Ureter (tissue), 1 donor: ENCODE results near the gene HTR2B. TPM values are rescaled to one million over a fixed set of nuclear protein-coding genes. Genes with fewer than 3 reads are reported as not detected.
"Not testable (repeated sequence)": the region's sequence is repeated elsewhere in the genome, so short reads cannot be mapped to it uniquely, and the experiment has no call there.

ENCODE experiments used
- DNase-seq: peaks from one replicate; pipeline ENCODE4 v3.0.0-alpha.2; 2020; ENCODE audit warnings: low spot score
- total RNA-seq: library from RNA; stranded (reverse); gene quantifications from one replicate; pipeline ENCODE4 v1.2.4, GENCODE V29; 2023
- donor health status: DM: yes; HTN: yes; CAD: no.

HTR2B gene
- total RNA-seq, 1 donor from 2014 or later: 0.44 TPM

DNA sequence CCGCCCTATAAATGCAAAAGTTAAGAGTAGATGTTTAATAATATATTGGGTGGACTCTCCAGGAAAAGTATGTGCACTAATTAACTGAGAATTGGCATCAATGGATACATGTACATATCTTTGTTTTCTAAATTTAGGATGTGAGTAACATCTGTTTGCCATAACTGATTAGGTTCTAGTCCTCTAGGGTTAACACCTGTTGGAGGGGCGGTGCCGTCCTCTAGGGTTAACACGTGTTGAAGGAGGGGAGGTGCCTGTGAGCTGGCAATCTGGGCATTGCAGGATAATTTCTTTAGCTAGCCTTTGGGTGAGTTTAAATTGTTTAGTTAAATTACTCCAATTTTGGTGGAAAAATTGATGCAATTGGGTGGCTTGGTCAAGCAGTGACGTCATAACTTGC, 30.9 kb downstream of the HTR2B start:
- no peak for DNase-seq

DNA sequence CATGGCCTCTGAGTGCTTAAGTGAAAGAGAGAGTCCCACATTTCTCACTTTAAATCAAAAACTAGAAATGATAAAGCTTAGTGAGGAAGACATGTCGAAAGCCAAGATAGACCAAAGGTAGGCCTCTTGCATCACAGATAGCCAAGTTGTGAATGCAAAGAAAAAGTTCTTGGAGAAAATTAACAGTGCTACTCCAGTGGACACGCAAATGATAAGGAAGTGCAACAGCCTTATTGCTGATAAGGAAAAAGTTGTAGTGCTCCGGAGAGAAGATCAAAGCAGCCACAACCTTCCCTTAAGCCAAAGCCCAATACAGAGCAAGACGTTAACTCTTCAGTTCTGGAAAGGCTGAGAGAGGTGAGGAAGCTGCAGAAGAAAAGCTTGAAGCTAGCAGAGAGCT, 36.1 kb downstream of the HTR2B start:
- no peak for DNase-seq

DNA sequence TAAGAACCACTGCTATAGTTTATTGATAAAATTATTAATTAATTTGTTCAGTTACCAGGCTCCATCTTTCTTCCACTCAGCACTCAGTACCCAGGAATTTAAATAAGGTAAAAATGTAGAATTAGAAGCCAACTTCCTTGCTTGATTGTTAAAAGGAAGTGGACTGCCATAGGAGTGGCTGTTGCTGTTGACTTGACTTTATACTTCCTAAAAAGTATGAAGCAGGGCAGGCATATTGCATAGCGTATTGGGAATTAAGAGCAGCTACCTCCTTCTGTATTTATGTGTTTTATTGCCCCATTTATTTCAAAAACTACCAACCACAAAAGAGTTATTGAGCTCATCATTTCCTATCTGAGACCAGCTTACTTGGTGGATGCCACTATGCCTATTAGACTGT, 40.3 kb downstream of the HTR2B start:
- no peak for DNase-seq

DNA sequence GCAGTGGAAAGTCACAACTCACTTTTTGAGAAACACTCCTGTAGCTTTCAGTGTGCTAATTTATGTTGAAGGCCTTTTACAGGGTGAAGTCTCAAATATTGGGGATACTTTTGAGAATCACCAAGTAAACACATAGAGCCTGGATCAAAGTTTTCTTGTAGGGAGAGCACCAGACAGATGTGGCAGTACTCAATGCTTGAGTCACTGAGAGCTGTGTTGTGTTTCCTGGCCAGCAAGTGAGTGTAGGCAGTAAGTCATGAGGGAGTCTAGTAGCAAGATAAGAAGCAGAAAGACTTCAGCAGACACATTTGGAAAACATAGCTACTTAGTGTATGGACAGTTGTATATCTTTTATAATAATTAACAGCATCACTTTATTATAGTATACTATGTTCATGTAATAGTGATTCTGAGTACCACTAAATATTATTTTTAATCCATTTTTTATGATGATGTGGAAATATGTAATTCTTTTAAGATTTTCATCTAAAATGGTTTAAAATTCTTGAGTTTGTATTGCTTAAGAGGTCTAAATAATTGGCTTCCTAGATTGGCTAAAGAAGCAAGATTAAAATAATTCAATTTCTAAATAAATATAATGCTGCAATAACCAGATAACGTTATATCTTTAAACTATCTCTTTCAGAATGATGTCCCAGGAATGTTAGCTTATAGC, 55.3 kb downstream of the HTR2B start:
- DNase-seq: no peak

DNA sequence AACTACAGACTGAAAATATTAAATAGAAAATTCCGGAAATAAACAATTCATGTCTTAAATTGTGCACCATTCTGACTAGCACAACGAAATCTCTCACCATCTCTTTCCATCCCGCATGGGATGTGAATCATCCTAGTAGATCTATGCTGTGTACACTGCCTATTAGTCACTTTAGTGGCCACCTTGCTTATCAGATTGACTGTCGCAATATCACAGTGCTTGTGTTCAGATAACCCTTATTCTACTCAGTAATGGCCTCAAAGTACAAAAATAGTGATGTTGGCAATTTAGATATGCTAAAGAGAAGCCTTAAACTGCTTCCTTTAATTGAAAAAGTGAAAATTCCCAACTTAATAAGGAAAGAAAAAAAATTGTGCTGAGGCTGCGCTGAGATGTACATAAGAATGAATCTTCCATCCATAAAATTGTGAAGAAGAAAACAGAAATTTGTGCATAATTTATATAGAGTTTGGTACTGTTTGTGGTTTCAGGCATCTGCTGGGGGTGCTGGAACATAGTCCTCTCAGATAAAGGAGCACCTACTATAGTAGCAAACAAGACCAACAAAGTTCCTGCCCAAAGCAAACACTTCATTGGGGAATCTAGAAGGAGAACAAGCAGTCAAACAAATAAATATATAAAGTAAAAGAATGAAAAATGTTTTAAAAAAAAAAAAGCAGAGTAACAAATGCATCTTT, 56.2 kb downstream of the HTR2B start:
- no peak for DNase-seq

DNA sequence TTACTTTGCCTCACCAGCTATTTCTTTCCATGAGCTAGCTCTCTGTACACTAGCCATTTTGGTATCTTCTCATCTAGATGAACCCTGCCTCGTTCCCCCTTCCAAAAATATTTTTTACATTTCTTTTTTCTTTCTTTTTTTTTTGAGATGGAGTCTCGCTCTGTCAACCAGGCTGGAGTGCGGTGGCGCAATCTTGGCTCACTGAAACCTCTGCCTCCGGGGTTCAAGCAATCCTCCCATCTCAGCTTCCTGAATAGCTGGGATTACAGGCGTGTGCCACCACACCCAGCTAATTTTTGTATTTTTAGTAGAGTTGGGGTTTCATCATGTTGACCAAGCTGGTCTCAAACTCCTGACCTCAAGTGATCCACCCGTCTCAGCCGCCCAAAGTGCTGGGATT, 57.3 kb downstream of the HTR2B start:
- DNase-seq: not testable (repeated sequence)

DNA sequence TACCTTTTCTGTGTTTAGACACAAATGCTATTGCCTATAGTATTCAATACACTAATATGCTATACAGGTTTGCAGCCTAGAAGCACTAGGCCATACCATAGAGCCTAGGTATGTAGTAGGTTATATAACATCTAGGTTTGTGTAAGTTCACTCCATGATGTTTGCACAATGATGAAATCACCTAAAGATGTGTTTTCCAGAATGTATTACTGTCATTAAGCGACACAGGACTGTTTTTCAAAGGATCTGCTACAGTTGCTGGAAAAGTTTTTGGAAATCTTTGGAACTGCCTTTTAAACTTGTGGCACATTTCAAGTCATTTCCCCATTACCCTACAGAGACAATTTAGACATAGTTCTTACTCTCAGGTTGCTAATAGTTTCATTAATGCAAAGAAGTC, 58.9 kb downstream of the HTR2B start:
- no peak for DNase-seq

DNA sequence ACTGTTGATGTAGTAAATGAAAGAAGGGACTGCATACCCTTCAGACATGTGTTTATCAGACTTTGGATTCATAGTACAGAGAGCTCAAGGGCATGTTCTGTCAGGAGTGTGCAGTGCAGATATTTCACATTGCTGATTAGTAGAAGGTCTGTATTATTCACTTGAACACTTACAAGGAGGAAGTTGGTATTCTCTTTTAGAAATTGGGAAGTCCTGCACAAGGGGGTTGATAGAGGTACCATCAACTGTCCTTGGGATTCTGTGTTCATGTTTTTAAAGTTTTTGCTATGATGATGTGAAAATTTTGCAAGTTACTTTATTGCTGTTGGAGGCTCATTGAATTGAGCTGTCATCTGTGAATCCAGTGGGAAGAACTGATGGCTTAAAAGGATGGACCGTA, 61.5 kb downstream of the HTR2B start:
- no peak for DNase-seq

DNA sequence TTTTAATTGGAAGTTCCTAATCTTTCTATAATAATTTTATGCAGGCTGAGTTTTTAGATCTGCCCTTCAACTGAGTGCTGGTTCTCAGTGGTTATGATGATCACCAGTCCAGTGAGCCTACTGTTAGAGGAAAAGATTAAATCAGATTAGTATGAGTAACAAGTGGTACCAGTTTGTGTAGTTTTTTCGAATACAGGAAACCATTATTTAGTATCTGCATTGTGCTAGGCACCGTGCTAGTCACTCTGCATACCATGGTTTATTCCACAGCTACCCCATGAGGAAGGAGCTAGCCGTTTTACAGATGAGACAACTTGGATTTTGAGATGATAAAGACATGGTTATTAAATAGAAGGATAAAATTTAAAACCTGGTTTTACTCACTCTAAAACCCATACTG, 62.1 kb downstream of the HTR2B start:
- DNase-seq: no peak

DNA sequence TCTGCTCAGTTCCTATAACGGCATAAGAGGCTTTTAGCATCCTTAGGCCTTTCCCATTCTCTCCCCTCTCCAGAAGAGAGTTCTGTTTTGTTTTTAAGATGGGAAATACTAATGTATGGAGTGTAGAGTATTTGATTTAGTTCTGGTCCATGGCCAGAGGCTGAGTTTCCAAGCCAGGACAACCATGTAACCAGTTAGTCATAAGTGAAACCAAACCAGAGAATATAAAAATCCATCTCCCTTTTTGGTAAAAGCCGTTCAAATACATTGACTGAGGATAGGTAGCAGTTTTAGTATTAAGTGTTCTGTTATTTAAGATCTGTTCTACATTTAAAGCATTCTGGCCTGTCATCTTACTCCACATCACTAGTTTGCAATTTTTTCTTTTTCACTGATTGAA, 65.1 kb downstream of the HTR2B start:
- DNase-seq: no peak

DNA sequence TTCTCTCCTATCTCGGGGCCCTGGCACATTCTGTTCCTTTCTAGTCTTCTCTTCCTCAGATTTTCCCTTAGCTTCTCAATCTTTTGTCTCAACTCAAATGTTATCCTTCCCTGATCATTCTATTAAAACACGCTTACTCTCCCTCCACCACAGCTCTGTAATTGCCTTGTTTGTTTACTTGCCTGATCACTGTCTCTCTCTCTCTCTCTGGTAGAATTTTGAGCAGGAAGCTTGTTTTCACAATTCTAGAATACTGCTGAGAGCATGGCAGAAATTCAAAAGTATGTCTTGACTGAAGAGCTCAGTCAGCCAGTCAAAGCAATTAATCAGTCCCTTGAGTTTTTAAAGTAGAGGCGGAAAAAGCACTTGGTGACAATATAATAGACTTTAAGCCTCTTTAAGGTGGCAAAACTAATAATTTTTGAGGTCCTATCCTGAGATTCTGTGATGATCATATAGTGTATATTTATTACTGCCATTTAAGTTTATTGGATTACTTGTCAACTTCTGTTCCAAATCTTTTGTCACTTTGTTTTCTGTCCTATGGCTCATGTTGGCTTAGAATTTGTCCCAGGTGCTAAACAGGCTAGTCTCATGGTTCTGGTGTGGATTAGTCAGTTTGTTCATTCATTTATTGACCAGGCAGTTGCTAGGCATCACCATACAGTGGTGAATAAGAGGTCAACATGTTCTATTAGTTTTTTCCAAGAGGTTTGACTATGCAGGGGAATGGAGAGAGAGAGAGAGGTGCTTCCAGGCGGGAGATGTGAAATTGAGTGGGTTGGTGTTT, 65.9 kb downstream of the HTR2B start:
- DNase-seq: no peak

Other genes with a start within 250 kb of the HTR2B start
- 0.39 TPM for gene GPR55, start 199.8 kb downstream of the HTR2B start, total RNA-seq
- gene SPATA3, start 128.9 kb downstream of the HTR2B start, total RNA-seq: not detected
- gene C2orf72, start 87.5 kb downstream of the HTR2B start, total RNA-seq: 1.0 TPM
- gene PSMD1, start 68.2 kb downstream of the HTR2B start, total RNA-seq: 102 TPM
- 16.0 TPM for gene ARMC9, start 73.6 kb upstream of the HTR2B start, total RNA-seq